ENCODE results near the gene SFXN5.

Gene SFXN5

GRCh38 chr2:73004466-73004865 lies 67.0 kb downstream of the SFXN5 start:
- no peak overlapping the region for H3K4me3 Mint-ChIP-seq
- ATAC-seq (no peak), DNase-seq (no peak)
- H3K9me3 Mint-ChIP-seq = no peaks in the 10 kb centered on the region
- H3K27ac Mint-ChIP-seq = no peak overlapping the region
- H3K4me1 Mint-ChIP-seq = no peaks in the 10 kb centered on the region
- H3K27me3 Mint-ChIP-seq = no peaks in the 10 kb centered on the region

- H3K9me3 Mint-ChIP-seq = no peaks in the 10 kb centered on the region
Observed at GRCh38 chr2:73003027-73003426, 68.5 kb downstream of the SFXN5 start.

GRCh38 chr2:73000808-73001570 lies 70.5 kb downstream of the SFXN5 start:
- no peak overlapping the region for H3K4me3 Mint-ChIP-seq
- peak overlapping the region in 1 of 2 donors; percentile 20 for H3K27ac Mint-ChIP-seq
- ATAC-seq (no peak), DNase-seq (no peak)
- no peaks in the 10 kb centered on the region for H3K9me3 Mint-ChIP-seq
- no peaks in the 10 kb centered on the region for H3K4me1 Mint-ChIP-seq
- no peaks in the 10 kb centered on the region for H3K27me3 Mint-ChIP-seq

More at GRCh38 chr2:73003027-73003426, 68.5 kb downstream of the SFXN5 start:
- Mint-ChIP-seq H3K27ac (no peak overlapping the region), H3K4me1 (no peaks in the 10 kb centered on the region), H3K27me3 (no peaks in the 10 kb centered on the region), H3K4me3 (no peak overlapping the region)
- no peak for DNase-seq
- ATAC-seq = no peak

- H3K4me1 Mint-ChIP-seq = no peaks in the 10 kb centered on the region
- no peaks in the 10 kb centered on the region for H3K27me3 Mint-ChIP-seq
- H3K27ac Mint-ChIP-seq = no peak overlapping the region
- H3K4me3 Mint-ChIP-seq = no peak overlapping the region
- DNase-seq (no peak), ATAC-seq (no peak)
- no peaks in the 10 kb centered on the region for H3K9me3 Mint-ChIP-seq
Observed at GRCh38 chr2:72999729-73000725, 71.5 kb downstream of the SFXN5 start.

- no peaks in the 10 kb centered on the region for H3K9me3 Mint-ChIP-seq
- no peak for DNase-seq
- no peaks in the 10 kb centered on the region for H3K4me1 Mint-ChIP-seq
- no peak overlapping the region for H3K4me3 Mint-ChIP-seq
- ATAC-seq = no peak
- peak overlapping the region in 1 of 2 donors; percentile 67 for H3K27ac Mint-ChIP-seq
- H3K27me3 Mint-ChIP-seq = no peaks in the 10 kb centered on the region
Observed at GRCh38 chr2:72998724-72999123, 72.8 kb downstream of the SFXN5 start.

GRCh38 chr2:72998234-72998651 lies 73.3 kb downstream of the SFXN5 start:
- Mint-ChIP-seq H3K27ac (no peak overlapping the region), H3K27me3 (no peaks in the 10 kb centered on the region), H3K4me3 (no peak overlapping the region), H3K4me1 (no peaks in the 10 kb centered on the region), H3K9me3 (no peaks in the 10 kb centered on the region)
- ATAC-seq (no peak), DNase-seq (no peak)

GRCh38 chr2:72996117-72996502 lies 75.4 kb downstream of the SFXN5 start:
- Mint-ChIP-seq H3K4me3 (no peak overlapping the region), H3K27me3 (no peaks in the 10 kb centered on the region), H3K9me3 (no peaks in the 10 kb centered on the region), H3K27ac (peak overlapping the region in 1 of 2 donors; percentile 91), H3K4me1 (no peaks in the 10 kb centered on the region)
- DNase-seq (peak in 1 of 2 donors; percentile 5), ATAC-seq (no peak)

GRCh38 chr2:72995430-72996116 lies 75.9 kb downstream of the SFXN5 start:
- ATAC-seq (no peak), DNase-seq (peak in 1 of 2 donors; percentile 6)
- Mint-ChIP-seq H3K4me1 (no peaks in the 10 kb centered on the region), H3K4me3 (no peak overlapping the region), H3K27me3 (no peaks in the 10 kb centered on the region), H3K9me3 (no peaks in the 10 kb centered on the region), H3K27ac (peak overlapping the region in 1 of 2 donors; percentile 91)

GRCh38 chr2:72994991-72995380 lies 76.5 kb downstream of the SFXN5 start:
- Mint-ChIP-seq H3K27me3 (no peaks in the 10 kb centered on the region), H3K4me3 (no peak overlapping the region), H3K9me3 (no peaks in the 10 kb centered on the region), H3K4me1 (no peaks in the 10 kb centered on the region), H3K27ac (no peak overlapping the region)
- peak in 1 of 2 donors; percentile 6 for DNase-seq
- ATAC-seq = no peak

- Mint-ChIP-seq H3K9me3 (no peaks in the 10 kb centered on the region), H3K4me1 (no peaks in the 10 kb centered on the region), H3K27ac (no peak overlapping the region), H3K27me3 (no peaks in the 10 kb centered on the region), H3K4me3 (no peak overlapping the region)
- DNase-seq = peak in 1 of 2 donors; percentile 5
- peak; percentile 38 for ATAC-seq
Observed at GRCh38 chr2:72994282-72994990, 77.1 kb downstream of the SFXN5 start.

GRCh38 chr2:72993933-72994280 lies 77.6 kb downstream of the SFXN5 start:
- H3K9me3 Mint-ChIP-seq = no peaks in the 10 kb centered on the region
- peak in 1 of 2 donors; percentile 6 for DNase-seq
- peak overlapping the region in 1 of 2 donors; percentile 27 for H3K27ac Mint-ChIP-seq
- ATAC-seq = peak; percentile 2
- no peaks in the 10 kb centered on the region for H3K4me1 Mint-ChIP-seq
- no peak overlapping the region for H3K4me3 Mint-ChIP-seq
- H3K27me3 Mint-ChIP-seq = no peaks in the 10 kb centered on the region

GRCh38 chr2:72993147-72993932 lies 78.2 kb downstream of the SFXN5 start:
- ATAC-seq = peak; percentile 48
- H3K4me1 Mint-ChIP-seq = no peaks in the 10 kb centered on the region
- H3K9me3 Mint-ChIP-seq = no peaks in the 10 kb centered on the region
- H3K27ac Mint-ChIP-seq = no peak overlapping the region
- no peaks in the 10 kb centered on the region for H3K27me3 Mint-ChIP-seq
- peak; percentile 36 to 50 for DNase-seq
- H3K4me3 Mint-ChIP-seq = no peak overlapping the region

GRCh38 chr2:72992734-72993102 lies 78.8 kb downstream of the SFXN5 start:
- no peak for DNase-seq
- no peaks in the 10 kb centered on the region for H3K4me1 Mint-ChIP-seq
- peak overlapping the region in 1 of 2 donors; percentile 75 for H3K27ac Mint-ChIP-seq
- H3K9me3 Mint-ChIP-seq = no peaks in the 10 kb centered on the region
- no peaks in the 10 kb centered on the region for H3K27me3 Mint-ChIP-seq
- no peak overlapping the region for H3K4me3 Mint-ChIP-seq
- ATAC-seq = no peak

GRCh38 chr2:72991980-72992733 lies 79.4 kb downstream of the SFXN5 start:
- H3K4me1 Mint-ChIP-seq = no peaks in the 10 kb centered on the region
- DNase-seq (peak in 1 of 2 donors; percentile 5), ATAC-seq (no peak)
- no peaks in the 10 kb centered on the region for H3K9me3 Mint-ChIP-seq
- H3K27me3 Mint-ChIP-seq = no peaks in the 10 kb centered on the region
- H3K27ac Mint-ChIP-seq = no peak overlapping the region
- no peak overlapping the region for H3K4me3 Mint-ChIP-seq

All from stimulated activated naive CD8-positive, alpha-beta T cell treated with anti-CD3 and anti-CD28 coated beads, Interleukin-15, amount 100 ng/mL, for 72 hours (primary cell).